Ectodermal cell (in vitro differentiated cells): Measurements from ENCODE around the gene PDE11A.

ENCODE experiments used
- H3K27ac ChIP-seq: 2 replicates; pipeline ENCODE4 v1.7.0; 2013; ENCODE audit warnings: mild to moderate bottlenecking, low read depth, low read length; ENCODE audit not compliant: insufficient read depth, poor library complexity, severe bottlenecking
- H3K27me3 ChIP-seq: 2 replicates; pipeline ENCODE4 v1.7.0; 2013; ENCODE audit warnings: mild to moderate bottlenecking, low read length; ENCODE audit not compliant: insufficient read depth, control insufficient read depth, poor library complexity, severe bottlenecking
- H3K36me3 ChIP-seq: one replicate; pipeline ENCODE4 v1.7.0; 2013; ENCODE audit warnings: low read length; ENCODE audit not compliant: control insufficient read depth, insufficient read depth
- H3K4me1 ChIP-seq: one replicate; pipeline ENCODE4 v1.7.0; 2013; ENCODE audit warnings: low read length; ENCODE audit not compliant: control insufficient read depth, insufficient read depth
- H3K4me3 ChIP-seq: 2 replicates; pipeline ENCODE4 v1.7.0; 2013; ENCODE audit warnings: low read depth, low read length, control low read depth; ENCODE audit not compliant: insufficient read depth
- H3K9me3 ChIP-seq: 2 replicates; pipeline ENCODE4 v1.7.0; 2013; ENCODE audit warnings: mild to moderate bottlenecking, low read length, moderate library complexity; ENCODE audit not compliant: control insufficient read depth
- whole genome bisulfite sequencing, 2 experiments: methylation state at CpG; one replicate each; pipeline ENCODE4 v1.1.7; 2013; ENCODE audit warnings: missing lambda C conversion rate in 2 of 2; 5-methylcytosine and 5-hydroxymethylcytosine counted together

PDE11A gene

DNA sequence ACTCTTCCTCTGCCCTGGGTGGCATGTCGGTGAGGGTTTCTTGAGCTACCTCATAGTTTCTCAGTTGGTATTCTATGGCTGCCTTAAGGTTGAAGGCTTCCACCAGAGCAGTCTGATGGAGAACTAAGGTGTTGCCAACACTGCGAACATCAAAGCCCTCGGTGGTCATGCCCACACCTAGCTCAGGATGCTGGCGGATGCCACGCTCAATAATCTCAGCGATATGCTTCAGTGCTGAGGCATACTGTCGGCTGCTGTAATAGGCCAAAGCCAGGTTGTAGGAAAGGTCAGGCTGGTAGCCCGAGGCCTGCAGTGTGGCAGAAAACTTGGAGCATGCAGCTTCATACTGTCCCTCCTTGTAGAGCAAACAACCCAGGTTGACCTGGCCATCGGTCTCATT lies 454.7 kb downstream of the PDE11A start:
- 88% methylated on average over 9 of the region's 9 CpGs for WGBS, 2 experiments
- no peaks in the 10 kb centered on the region for H3K4me1 ChIP-seq
- no peaks in the 10 kb centered on the region for H3K36me3 ChIP-seq
- peak overlapping the region; percentile 81 for H3K4me3 ChIP-seq
- H3K27ac ChIP-seq = peak overlapping the region; percentile 90
- H3K27me3 ChIP-seq = no peaks in the 10 kb centered on the region
- H3K9me3 ChIP-seq = no peaks in the 10 kb centered on the region

GRCh38 chr2:177616731-177617130 lies 455.8 kb downstream of the PDE11A start:
- Histone ChIP-seq H3K36me3 (no peaks in the 10 kb centered on the region), H3K27me3 (no peaks in the 10 kb centered on the region), H3K27ac (no peak overlapping the region), H3K4me1 (no peaks in the 10 kb centered on the region), H3K9me3 (no peaks in the 10 kb centered on the region), H3K4me3 (no peak overlapping the region)
- WGBS, 2 experiments = 92 to 93% methylated on average over 2 to 3 of the region's 3 CpGs

DNA sequence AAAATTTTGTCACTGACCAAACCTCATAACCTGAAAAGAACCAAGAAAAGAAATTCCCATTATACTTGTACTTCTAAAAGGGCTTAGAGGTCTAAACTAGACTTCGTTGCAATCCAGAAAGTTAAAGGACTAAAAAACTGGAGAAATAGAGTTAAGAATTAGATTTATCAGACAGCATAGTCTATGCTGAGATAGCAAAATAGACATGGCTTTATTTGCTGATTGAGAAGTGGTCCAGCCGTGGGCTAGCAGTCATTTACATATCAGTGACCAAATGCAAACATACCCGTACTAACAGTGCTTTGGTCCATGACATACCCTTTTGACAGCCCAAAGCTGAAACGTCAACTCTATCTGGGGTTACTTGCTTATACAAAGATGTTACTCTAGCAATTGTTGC lies 456.5 kb downstream of the PDE11A start:
- Histone ChIP-seq H3K9me3 (no peaks in the 10 kb centered on the region), H3K4me1 (no peaks in the 10 kb centered on the region), H3K27ac (no peak overlapping the region), H3K4me3 (no peak overlapping the region), H3K36me3 (no peaks in the 10 kb centered on the region), H3K27me3 (no peaks in the 10 kb centered on the region)
- WGBS, 2 experiments = 86 to 90% methylated on average over 4 of the region's 4 CpGs

DNA sequence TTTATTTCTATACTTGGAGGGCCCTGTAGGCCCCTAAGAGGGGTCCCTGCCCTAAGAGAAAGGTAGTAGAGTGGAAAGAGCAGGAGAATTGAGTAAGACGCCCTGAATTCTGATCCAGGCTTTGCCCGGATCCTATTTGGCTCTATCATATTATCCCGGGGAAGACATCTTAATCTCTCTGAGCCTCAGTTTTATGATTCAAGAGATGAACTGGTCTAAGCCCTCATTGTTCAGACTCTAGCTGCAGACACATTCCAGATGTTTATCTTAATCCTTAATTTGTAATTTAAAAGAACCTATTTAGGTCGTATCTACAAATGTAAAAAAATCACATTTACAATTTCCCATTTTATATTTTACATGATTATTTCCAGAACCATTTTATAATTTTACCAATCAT lies 459.9 kb downstream of the PDE11A start:
- WGBS, 2 experiments = 90 to 93% methylated on average over 4 of the region's 4 CpGs
- no peaks in the 10 kb centered on the region for H3K27me3 ChIP-seq
- no peaks in the 10 kb centered on the region for H3K9me3 ChIP-seq
- no peaks in the 10 kb centered on the region for H3K36me3 ChIP-seq
- no peaks in the 10 kb centered on the region for H3K4me1 ChIP-seq
- H3K4me3 ChIP-seq = no peak overlapping the region
- no peak overlapping the region for H3K27ac ChIP-seq

GRCh38 chr2:177611310-177611886 lies 461.2 kb downstream of the PDE11A start:
- WGBS, 2 experiments = 86 to 87% methylated on average over 6 of the region's 6 CpGs
- H3K9me3 ChIP-seq = no peaks in the 10 kb centered on the region
- no peaks in the 10 kb centered on the region for H3K27me3 ChIP-seq
- no peaks in the 10 kb centered on the region for H3K4me1 ChIP-seq
- H3K27ac ChIP-seq = no peak overlapping the region
- no peaks in the 10 kb centered on the region for H3K36me3 ChIP-seq
- no peak overlapping the region for H3K4me3 ChIP-seq

GRCh38 chr2:177610813-177611212 lies 461.8 kb downstream of the PDE11A start:
- Histone ChIP-seq H3K27ac (no peak overlapping the region), H3K9me3 (no peaks in the 10 kb centered on the region), H3K27me3 (no peaks in the 10 kb centered on the region), H3K36me3 (no peaks in the 10 kb centered on the region), H3K4me1 (no peaks in the 10 kb centered on the region), H3K4me3 (no peak overlapping the region)
- 100% methylated on average over 1 of the region's 1 CpG for WGBS, 2 experiments

GRCh38 chr2:177606636-177607035 lies 465.9 kb downstream of the PDE11A start:
- H3K4me3 ChIP-seq = no peak overlapping the region
- H3K9me3 ChIP-seq = no peaks in the 10 kb centered on the region
- WGBS, 2 experiments = 62 to 63% methylated on average over 7 of the region's 7 CpGs
- no peaks in the 10 kb centered on the region for H3K27me3 ChIP-seq
- no peaks in the 10 kb centered on the region for H3K36me3 ChIP-seq
- no peak overlapping the region for H3K27ac ChIP-seq
- no peaks in the 10 kb centered on the region for H3K4me1 ChIP-seq

DNA sequence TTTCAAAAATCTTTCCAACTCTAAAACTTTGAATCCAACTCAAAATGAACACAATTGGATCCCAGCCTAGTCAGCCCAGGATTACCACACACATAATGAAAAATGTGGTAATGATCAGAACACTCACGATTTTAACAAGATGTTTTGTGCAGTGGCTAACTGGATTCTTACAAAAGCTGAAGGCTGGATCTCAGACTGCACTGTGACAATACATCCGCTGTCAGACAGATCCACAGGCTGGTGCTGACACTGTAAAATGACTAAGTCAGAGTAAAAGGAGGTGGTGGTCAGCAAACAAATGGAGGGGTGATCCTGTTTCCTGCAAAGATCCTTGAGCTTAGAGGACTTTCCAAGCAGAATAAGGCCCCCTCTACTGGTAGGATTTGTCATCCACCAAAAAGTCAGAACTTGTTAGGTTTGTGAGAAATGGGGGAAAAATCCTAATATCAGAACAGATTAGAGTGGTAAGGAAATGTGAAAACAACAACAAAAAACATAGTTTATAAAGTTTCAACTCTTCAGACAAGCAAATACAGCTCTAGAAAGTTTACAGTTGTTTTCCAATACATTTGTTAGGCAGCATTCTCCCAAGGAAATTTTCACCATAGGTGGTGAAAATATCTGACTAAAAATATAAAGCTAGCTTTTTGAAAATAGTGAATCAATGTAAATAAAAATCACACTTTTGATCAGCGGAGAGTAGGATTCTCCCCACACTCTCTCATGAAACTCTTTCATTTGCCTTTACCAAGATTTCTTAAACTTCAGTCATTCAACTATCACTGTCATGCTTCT lies 468.1 kb downstream of the PDE11A start:
- H3K4me3 ChIP-seq = no peak overlapping the region
- 58 to 67% methylated on average over 3 of the region's 3 CpGs for WGBS, 2 experiments
- H3K4me1 ChIP-seq = no peaks in the 10 kb centered on the region
- H3K9me3 ChIP-seq = no peaks in the 10 kb centered on the region
- H3K27me3 ChIP-seq = no peaks in the 10 kb centered on the region
- H3K27ac ChIP-seq = no peak overlapping the region
- no peaks in the 10 kb centered on the region for H3K36me3 ChIP-seq

DNA sequence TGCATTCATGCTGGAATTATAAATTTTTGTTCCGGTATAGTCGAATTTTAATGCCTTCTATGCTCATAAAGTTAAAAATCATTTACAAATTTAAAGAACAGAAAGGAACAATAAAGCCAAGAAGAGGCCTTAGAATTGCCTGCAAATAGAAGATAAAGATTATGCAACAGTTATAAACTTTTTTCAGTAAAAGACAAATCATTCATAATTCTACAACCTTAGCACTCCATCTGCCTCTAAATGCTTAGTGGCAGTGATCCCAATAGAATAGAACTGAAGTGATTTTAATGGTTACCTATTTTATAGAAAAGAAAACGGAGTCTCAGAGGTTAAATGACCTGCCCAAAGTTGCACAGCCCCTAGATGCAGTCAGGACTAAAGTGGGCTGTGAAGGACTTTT lies 468.8 kb downstream of the PDE11A start:
- H3K36me3 ChIP-seq = no peaks in the 10 kb centered on the region
- 90 to 96% methylated on average over 3 of the region's 3 CpGs for WGBS, 2 experiments
- no peaks in the 10 kb centered on the region for H3K27me3 ChIP-seq
- H3K9me3 ChIP-seq = no peaks in the 10 kb centered on the region
- no peak overlapping the region for H3K4me3 ChIP-seq
- H3K27ac ChIP-seq = no peak overlapping the region
- H3K4me1 ChIP-seq = no peaks in the 10 kb centered on the region

DNA sequence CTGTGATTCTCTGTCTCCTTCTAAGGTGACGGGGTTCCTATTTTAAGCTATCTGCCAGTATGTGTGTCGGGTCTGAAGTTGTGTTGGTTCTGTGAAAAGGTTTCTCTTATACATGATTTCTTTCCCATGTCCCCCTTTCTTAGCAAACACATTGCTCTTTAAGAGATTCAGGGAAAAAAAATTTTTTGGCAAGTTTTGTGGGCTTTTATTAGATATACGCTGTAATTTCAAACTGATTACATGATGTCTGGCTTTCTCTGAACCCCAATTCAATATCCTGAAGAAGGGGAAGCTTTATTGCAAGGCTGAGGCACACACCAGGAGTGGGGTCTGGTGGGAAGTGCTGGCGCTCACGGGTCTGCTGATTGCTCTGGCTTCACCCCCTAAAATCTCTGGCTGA lies 469.4 kb downstream of the PDE11A start:
- Histone ChIP-seq H3K4me3 (no peak overlapping the region), H3K9me3 (no peaks in the 10 kb centered on the region), H3K4me1 (no peaks in the 10 kb centered on the region), H3K36me3 (no peaks in the 10 kb centered on the region), H3K27me3 (no peaks in the 10 kb centered on the region), H3K27ac (no peak overlapping the region)
- WGBS, 2 experiments = 92 to 98% methylated on average over 4 of the region's 5 CpGs
